Stromal cell of bone marrow (primary cell): ENCODE data around the gene CCNG1.
"Not testable (repeated sequence)": the region's sequence is repeated elsewhere in the genome, so short reads cannot be mapped to it uniquely, and the experiment has no call there.

Experiments
- DNase-seq: peaks from one replicate; pipeline ENCODE4 v3.0.0-alpha.2; 2012; ENCODE audit warnings: low read depth

CCNG1 gene

DNA sequence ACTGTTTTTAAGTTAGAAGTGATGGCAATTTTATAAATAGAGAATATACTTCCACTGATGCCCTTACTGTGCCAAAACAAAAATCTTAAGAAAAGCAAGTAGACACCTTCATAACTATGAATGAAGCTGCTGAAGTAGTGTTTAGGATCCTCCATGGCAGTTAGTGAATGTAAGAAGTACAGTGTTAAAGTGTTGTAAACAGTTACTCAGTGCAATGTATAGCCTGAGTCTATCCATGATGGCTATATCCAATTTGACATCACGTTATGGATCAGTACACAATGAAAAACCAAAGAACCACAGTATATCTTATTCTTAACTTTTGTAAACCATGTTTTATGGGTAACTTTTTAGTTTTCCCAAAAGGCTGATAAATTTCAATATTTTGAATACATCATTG is 7.1 kb downstream of the CCNG1 start:
- DNase-seq = no peak

DNA sequence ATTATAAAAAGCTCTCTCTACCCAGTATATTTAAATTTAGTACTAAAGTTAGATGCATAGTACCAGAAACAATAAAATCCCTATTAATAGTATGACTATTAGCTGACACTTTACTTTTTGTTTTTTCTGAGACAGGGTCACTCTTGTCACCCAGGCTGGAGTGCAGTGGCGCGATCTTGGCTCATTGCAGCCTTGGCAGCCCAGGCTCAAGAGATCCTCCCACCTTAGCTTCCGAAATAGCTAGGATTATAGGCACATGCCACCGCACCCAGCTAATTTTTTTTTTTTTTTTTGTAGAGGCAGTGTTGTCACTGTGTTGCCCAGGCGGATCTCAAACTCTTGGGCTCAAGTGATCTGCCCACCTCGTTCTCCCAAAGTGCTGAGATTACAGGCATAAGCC is 8.0 kb downstream of the CCNG1 start:
- DNase-seq = no peak

DNA sequence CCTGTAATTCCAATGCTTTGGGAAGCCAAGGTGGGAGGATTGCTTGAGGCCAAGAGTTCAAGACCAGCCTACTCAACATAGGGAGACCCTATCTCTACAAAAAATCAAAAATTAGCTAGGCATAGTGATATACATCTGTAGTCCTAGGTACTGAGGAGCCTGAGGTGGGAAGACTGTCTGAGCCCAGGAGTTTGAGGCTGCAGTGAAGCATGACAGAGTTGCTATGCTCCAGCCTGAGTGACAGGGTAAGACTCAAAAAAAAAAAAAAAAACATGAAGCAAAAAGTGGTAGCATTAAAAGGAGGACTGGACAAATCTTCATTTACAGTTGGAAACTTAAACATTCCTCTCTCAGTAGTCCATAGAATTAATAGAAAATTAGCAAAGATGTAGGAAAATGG is 9.8 kb downstream of the CCNG1 start:
- no peak for DNase-seq

- DNase-seq = no peak
Observed at GRCh38 chr5:163447875-163448274, 10.5 kb downstream of the CCNG1 start.

DNA sequence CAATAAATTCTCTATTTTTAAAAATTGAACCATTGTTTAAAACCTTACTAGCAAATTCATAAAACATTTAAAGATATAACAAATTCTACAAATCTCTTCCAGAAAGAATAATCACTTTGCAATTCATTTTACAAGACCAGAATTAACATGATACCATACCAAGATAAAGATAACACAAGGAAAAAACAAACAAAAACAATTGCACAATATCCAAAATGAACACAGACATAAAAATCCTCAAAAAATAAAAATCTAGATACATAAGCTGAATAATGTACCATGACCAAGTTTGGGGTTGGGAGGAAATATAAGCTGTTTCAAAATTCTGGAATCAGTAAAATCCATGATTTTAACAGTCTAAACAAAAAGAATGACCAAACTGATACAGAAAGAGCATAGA is 11.1 kb downstream of the CCNG1 start:
- no peak for DNase-seq

DNA sequence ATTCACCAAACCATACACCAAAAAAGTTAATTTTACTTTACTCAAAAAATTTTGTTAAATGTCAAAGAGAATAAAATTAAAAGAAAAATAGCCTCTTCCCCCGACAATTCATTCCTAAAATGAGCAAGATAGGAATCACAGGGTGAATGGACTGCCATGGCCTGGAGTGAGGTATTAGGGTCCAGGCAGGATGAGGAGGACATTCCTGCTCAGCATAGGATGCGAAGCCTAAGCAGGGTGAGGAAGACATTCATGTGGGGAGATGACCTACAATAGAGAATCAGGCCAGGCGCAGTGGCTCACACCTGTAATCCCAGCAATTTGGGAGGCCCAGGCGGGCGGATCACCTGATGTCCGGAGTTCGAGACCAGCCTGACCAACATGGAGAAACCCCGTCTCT is 14.1 kb downstream of the CCNG1 start:
- no peak for DNase-seq

DNA sequence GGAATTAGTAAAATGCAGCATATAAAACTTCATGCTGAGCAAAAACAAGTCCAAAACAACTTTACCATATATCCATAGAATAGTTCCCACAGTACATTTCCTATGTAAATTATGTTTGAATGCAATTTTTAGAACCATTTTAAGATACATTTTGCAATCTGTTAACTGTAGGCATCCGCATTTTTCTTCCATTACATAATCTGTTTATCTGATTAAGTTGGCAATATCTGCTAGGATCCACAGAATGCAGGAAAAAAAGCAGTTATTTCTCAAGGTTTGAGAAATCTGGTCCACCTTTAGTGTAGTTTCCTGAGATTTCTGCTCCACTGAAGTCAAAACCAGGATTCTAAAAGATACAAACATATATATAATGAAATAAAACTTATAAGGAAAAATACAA is 16.3 kb downstream of the CCNG1 start:
- DNase-seq = no peak

DNA sequence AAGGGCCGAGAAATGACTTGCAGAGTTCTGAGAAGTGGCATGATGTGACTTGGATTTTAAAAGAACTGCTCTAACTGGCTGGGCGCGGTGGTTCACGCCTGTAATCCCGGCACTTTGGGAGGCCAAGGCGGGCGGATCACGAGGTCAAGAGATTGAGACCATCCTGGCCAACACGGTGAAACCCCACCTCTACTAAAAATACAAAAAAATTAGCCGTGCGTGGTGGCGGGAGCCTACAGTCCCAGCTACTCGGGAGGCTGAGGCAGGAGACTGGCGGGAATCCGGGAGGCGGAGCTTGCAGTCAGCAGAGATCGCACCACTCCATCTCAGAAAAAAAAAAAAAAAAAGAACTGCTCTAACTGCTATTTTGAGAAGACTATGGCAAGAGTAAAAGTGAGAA is 18.0 kb downstream of the CCNG1 start:
- DNase-seq = not testable (repeated sequence)

GRCh38 chr5:163456029-163456589 is 18.7 kb downstream of the CCNG1 start:
- DNase-seq = no peak

GRCh38 chr5:163456840-163457239 is 19.4 kb downstream of the CCNG1 start:
- DNase-seq = no peak

GRCh38 chr5:163458778-163459385 is 21.5 kb downstream of the CCNG1 start:
- DNase-seq = no peak

GRCh38 chr5:163459462-163459818 is 22.0 kb downstream of the CCNG1 start:
- no peak for DNase-seq

GRCh38 chr5:163459819-163460561 is 22.6 kb downstream of the CCNG1 start, which contains the start of gene NUDCD2:
Gene NUDCD2, minus strand, starts transcription at chr5:163460102. Its CDS starts 52 bp downstream, at chr5:163460050.
- peak; percentile 99 for DNase-seq

DNA sequence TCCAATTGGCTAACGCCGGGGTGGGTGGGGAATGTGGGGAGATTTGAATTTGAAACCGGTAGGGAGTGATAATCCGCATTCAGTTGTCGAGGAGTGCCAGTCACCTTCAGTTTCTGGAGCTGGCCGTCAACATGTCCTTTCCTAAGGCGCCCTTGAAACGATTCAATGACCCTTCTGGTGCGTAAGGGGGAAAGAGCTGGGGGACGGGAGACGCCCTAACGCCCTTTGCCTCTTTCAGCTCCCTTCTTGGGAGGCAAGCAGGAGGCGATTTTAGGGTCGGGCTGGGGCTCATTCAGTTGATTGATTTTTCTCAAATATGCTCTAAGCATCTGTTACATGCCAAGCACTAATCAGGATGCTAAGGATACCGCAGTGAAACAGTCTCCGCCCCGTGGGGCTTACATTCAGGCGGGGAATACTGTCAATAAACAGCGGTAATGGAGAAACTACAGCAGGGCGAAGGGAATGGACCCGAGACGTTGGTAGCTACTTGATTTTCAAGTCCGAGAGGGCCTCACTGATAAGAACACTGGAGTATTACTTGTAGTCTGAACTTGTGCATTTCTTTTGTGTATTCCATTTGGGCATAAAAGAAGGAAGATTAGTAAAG is 23.3 kb downstream of the CCNG1 start, which contains the start of gene HMMR:
HMMR (plus strand) TSS at position 71 of the 610 bp plus-strand sequence; CDS start at position 132, 61 bp downstream.
- no peak for DNase-seq

DNA sequence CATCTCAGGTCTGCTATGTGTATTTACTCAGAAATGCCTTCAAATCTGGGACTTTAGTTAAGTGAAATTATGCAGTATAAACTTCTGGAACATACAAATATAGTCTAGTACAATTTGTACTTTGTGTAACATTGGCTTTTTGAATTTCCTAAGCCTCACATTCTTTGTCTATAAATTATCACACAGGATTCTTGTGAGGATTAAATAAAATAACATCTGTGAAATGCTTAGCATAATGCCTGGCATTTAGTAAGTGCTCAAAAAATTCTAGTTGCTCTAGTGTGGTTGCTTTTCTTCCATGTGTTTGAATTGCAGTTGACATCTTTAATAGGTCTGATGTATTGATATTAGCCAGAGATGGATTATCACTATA is 25.7 kb downstream of the CCNG1 start:
- DNase-seq = no peak

- DNase-seq = no peak
Observed at GRCh38 chr5:163467682-163468081, 30.3 kb downstream of the CCNG1 start.

GRCh38 chr5:163473635-163474243 is 36.3 kb downstream of the CCNG1 start:
- no peak for DNase-seq

GRCh38 chr5:163475411-163475810 is 38.0 kb downstream of the CCNG1 start:
- no peak for DNase-seq

DNA sequence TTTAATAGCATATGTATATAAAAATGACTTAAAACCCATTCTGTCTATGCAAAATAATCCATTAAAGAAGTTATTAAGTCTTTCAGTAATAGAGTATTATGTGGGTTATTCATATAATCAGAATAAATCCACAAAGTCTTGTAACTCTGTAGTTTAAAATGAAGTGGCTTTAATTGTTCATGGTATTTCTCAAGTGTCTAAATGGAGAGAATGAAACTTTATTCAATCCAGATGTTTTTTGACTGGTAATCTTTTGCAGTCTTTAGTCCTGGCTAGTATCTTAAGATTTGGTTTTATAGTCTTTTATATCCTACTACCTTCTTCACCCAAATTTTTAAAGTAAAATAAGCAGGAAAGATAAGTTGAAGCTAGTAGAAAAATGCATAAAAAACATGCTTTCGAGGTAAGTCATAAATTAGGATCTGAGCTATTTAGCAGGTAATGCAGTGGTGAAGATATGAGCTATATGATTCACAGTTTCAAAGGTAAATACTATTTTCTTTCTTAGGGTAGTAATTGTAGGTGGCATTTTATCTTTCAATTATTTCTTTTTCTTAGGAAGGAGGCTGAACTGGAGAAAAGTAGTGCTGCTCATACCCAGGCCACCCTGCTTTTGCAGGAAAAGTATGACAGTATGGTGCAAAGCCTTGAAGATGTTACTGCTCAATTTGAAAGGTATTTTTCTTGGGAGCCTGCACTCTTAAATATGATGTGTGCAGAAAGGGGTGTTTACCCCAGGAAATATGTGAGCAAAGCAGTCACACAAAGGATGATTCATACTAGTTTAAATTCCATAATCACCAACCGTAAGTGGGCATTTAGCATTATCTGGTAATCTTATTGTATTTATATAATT is 41.0 kb downstream of the CCNG1 start:
- no peak for DNase-seq

DNA sequence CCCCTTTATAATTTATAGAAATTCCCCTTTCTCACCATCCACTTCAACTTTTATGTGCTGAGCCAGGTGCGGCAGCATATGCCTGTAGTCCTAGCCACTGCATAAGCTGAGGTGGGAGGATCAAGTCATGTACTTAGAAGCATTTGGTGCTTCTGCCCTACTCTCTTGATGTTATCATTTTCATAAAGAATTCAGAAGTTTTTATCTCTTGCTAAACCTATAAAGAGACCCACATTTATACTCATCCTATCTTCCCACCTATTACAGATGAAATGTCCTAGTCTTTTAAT is 41.5 kb downstream of the CCNG1 start:
- no peak for DNase-seq

- DNase-seq = no peak
Observed at GRCh38 chr5:163489055-163489744, 51.8 kb downstream of the CCNG1 start.
